Activated naive CD4-positive, alpha-beta T cell treated with Interleukin-2 at 50 U/mL for 16 hours (primary cell): Measurements from ENCODE around the gene FOXA1.

Source experiments
- DNase-seq: peaks from one replicate; pipeline ENCODE4 v3.0.0-alpha.2; 2020

The FOXA1 gene

DNA sequence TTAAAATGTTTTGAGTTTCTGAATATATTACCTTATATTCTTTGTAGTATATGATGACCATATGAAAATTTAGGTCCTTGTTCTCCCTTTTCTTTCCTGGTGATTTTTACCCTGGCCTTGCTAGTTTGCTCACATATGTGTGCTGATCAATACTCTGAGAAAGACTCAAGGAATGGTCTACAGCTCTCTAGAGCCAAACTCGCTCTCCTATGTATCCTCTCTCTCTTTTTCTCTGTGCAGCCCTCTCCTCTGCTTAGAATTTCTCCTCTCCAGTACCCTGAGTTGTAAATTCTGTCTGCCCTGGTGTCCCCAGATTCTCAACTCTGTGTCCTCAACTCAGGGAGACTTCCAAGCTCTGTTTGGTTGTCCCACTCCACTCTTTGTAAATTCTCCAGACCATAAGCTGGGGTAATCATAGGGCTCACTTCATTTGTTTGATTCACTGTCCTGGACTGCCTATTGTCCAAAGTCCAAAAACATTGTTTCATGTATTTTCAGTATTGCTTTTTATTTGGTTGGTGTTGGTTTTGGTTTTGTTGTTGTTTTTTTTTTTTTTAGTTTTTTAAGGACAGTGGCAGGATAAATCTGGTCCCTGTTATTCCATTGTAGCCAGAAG, 41.0 kb downstream of the FOXA1 start:
- DNase-seq, result no peak

DNA sequence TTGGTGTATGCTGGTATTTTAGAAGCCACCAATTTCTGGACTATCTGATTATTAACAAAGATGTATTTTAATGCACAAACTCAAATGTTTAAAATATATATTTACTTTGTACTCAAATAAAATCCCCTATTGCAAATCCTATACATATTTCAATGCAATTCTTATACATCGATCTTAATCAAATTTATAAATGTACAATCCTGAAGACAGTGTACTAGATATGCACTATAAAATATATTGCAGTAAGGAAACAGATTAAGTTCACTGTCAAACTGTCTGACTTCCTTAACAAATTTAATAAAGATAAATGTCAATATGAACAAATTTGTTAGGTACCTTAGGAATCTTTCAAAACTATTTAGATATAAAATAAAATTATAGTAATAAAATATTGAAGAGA, 43.9 kb downstream of the FOXA1 start:
- DNase-seq, result no peak

DNA sequence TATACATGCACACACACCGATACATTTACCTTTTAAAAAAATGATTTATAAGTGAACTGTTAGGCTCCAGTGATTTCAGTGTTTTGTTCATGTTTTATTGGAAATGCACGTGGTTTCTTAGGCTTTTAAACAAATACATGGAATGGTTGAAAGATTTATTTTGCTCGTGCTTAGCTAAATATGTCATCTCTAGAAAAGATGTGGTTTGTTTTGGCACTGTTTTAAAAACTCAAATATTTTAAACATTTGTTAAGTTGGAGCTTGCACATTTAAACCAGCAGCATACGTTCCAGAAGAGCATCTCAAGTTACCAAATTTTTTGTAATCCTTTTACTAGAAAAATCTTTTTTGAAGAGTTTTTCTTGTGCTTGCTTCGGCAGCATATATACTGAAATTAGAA, 44.5 kb downstream of the FOXA1 start:
- no peak for DNase-seq

DNA sequence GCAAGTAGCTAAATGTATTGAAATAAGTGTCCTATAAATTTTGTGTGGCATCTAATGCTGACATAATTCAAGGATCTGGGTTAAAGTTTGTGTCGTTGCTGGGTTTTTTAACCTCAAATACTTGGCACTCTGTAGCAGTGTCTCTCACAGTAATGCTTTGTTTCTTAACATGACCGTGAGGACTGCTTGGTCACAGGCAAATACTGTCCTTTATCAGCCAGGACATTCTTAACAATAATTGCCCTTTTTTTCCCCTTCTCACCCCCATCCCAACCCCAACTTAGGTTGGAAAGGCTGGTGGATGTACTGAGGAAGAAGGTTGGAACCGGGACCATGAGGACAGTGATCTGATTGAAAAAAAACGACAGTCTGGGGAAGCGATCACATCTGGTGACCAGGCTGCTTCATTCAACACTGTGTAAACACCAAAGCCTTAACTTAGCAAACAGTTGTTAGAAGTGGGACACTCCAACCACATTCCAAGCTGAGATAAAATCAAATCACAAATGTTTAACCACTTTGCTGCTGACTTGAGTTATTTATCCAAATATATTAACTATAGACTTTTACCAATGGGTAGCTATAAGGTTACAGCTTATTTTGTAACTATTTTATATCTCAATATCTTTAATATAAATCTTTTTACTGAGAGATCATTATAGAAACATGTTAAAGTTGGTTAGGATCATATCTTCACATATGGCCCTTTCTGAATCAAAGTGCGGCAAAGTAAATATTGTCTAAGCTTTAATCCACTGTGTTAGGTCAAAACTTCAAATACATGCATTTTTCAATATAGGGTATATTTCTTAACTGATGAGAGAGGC, 48.2 kb downstream of the FOXA1 start:
- DNase-seq, result no peak

DNA sequence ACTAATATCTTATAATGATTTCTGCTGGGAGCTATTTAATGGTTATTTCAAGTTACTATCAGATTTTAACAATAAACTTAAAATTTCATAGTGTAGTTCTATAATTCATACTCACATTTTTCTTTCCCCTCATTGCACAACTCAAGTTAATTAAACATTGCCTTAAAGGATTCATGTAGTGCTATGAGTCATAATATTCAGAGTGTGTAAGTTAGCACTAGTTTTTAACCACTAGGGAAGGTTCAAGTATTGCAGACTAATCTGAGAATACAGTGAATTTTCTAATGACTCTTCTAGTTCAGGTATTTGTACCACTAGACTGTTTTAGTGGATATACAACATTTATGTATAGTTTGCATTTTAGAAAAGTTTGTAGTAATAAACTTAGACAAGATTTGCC, 49.9 kb downstream of the FOXA1 start:
- DNase-seq, result no peak

DNA sequence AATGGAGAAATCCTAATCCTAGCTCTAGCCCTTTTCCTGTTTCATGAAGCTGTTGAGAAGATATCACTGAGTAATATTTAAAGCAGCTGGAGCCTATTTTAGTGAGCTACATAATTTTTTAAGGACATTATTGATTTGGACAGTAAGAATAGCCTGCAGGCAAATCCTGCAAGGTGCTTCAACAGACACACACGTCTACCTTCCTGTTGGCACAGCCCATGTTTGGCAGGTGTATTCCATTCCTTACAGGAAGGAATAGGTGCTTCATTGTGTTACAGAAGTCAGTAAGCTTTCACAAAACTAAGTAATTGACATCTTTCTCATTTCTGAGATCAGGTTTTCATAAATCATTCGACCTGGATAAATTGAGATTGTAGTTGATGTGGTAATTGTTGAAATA, 50.6 kb downstream of the FOXA1 start:
- no peak for DNase-seq

DNA sequence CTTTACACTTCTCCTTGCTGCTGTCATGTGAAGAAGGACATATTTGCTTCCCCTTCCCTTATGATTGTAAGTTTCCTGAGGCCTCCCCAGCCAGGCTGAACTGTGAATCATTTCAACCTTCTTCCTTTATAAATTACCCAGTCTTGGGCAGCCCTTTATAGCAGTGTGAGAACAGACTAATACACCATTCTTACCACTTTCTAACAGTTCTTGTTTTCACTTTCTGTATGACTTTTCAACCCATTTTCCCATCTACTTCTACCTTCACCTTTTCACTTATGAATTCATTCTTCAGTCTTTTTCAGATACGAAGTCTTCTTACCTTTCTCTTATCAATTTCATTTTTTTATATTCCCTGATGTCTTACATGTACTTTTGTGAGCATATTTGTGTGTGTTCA, 55.1 kb downstream of the FOXA1 start:
- no peak for DNase-seq
